ENCODE results near the gene DHCR7. TPM values are rescaled to one million over a fixed set of nuclear protein-coding genes. Genes with fewer than 3 reads are reported as not detected.

The DHCR7 gene
- total RNA-seq, 2 donors from 2014 or later = 87.7 to 130 TPM

- H3K36me3 ChIP-seq (ENCODE audit: control insufficient read depth, insufficient read depth, low read length) = no peaks in the 10 kb centered on the region
- DNase-seq = no peak
- H3K4me1 ChIP-seq (ENCODE audit: control insufficient read depth, insufficient read depth, low read length) = no peaks in the 10 kb centered on the region
- WGBS, 2 experiments (ENCODE audit: insufficient coverage in 1 of 2, insufficient read length in 1 of 2) = 79% methylated on average over 15 of the region's 15 CpGs
- no peaks in the 10 kb centered on the region for H3K4me1 Mint-ChIP-seq
- no peak overlapping the region for H3K27ac Mint-ChIP-seq
- no peaks in the 10 kb centered on the region for H3K9me3 ChIP-seq (ENCODE audit: control insufficient read depth, low read length)
- no peak for TF ChIP-seq CTCF (conservative IDR thresholded peaks at IDR 0.05)
- peaks cover 18% of the 10 kb centered on the region for H3K27me3 Mint-ChIP-seq (ENCODE audit: insufficient read depth)
- no peaks in the 10 kb centered on the region for H3K36me3 Mint-ChIP-seq (ENCODE audit: low read depth)
- no peak overlapping the region for H3K9ac ChIP-seq (ENCODE audit: extremely low read depth, low read length, poor library complexity, severe bottlenecking)
- no peak overlapping the region for H3K4me3 Mint-ChIP-seq
- H3K9me3 Mint-ChIP-seq = peaks cover 4% of the 10 kb centered on the region
- no peak overlapping the region for H3K4me3 ChIP-seq (ENCODE audit: low read length)
- no peak overlapping the region for H3K27ac ChIP-seq (ENCODE audit: low read depth, low read length)
- no peaks in the 10 kb centered on the region for H3K27me3 ChIP-seq (ENCODE audit: control insufficient read depth, insufficient read depth, low read length, poor library complexity, severe bottlenecking)
These were observed 45.3 kb downstream of the DHCR7 start for GRCh38 chr11:71402878-71403277.

GRCh38 chr11:71400216-71400615 is 48.0 kb downstream of the DHCR7 start:
- no peaks in the 10 kb centered on the region for H3K4me1 ChIP-seq (ENCODE audit: control insufficient read depth, insufficient read depth, low read length)
- H3K4me3 ChIP-seq (ENCODE audit: low read length) = no peak overlapping the region
- H3K36me3 Mint-ChIP-seq (ENCODE audit: low read depth) = no peaks in the 10 kb centered on the region
- H3K9me3 ChIP-seq (ENCODE audit: control insufficient read depth, low read length) = no peaks in the 10 kb centered on the region
- H3K27ac ChIP-seq (ENCODE audit: low read depth, low read length) = no peak overlapping the region
- H3K4me3 Mint-ChIP-seq = no peak overlapping the region
- no peak for TF ChIP-seq CTCF (conservative IDR thresholded peaks at IDR 0.05)
- 95 to 100% methylated on average over 4 to 9 of the region's 9 CpGs for WGBS, 2 experiments (ENCODE audit: insufficient coverage in 1 of 2, insufficient read length in 1 of 2)
- H3K4me1 Mint-ChIP-seq = no peaks in the 10 kb centered on the region
- H3K36me3 ChIP-seq (ENCODE audit: control insufficient read depth, insufficient read depth, low read length) = no peaks in the 10 kb centered on the region
- peaks cover 17% of the 10 kb centered on the region for H3K27me3 Mint-ChIP-seq (ENCODE audit: insufficient read depth)
- no peak for DNase-seq
- H3K27me3 ChIP-seq (ENCODE audit: control insufficient read depth, insufficient read depth, low read length, poor library complexity, severe bottlenecking) = no peaks in the 10 kb centered on the region
- H3K27ac Mint-ChIP-seq = no peak overlapping the region
- H3K9ac ChIP-seq (ENCODE audit: extremely low read depth, low read length, poor library complexity, severe bottlenecking) = no peak overlapping the region
- peaks cover 4% of the 10 kb centered on the region for H3K9me3 Mint-ChIP-seq

GRCh38 chr11:71399341-71399740 is 48.9 kb downstream of the DHCR7 start:
- H3K27ac ChIP-seq (ENCODE audit: low read depth, low read length) = no peak overlapping the region
- Mint-ChIP-seq H3K36me3 (ENCODE audit: low read depth) (no peaks in the 10 kb centered on the region), H3K4me3 (no peak overlapping the region), H3K4me1 (no peaks in the 10 kb centered on the region), H3K27me3 (ENCODE audit: insufficient read depth) (peaks cover 10% of the 10 kb centered on the region), H3K9me3 (peaks cover 3% of the 10 kb centered on the region), H3K27ac (no peak overlapping the region)
- TF ChIP-seq CTCF (conservative IDR thresholded peaks at IDR 0.05) = no peak
- H3K27me3 ChIP-seq (ENCODE audit: control insufficient read depth, insufficient read depth, low read length, poor library complexity, severe bottlenecking) = no peaks in the 10 kb centered on the region
- WGBS, 2 experiments (ENCODE audit: insufficient coverage in 1 of 2, insufficient read length in 1 of 2) = 92 to 95% methylated on average over 4 to 7 of the region's 7 CpGs
- H3K36me3 ChIP-seq (ENCODE audit: control insufficient read depth, insufficient read depth, low read length) = no peaks in the 10 kb centered on the region
- no peaks in the 10 kb centered on the region for H3K9me3 ChIP-seq (ENCODE audit: control insufficient read depth, low read length)
- H3K9ac ChIP-seq (ENCODE audit: extremely low read depth, low read length, poor library complexity, severe bottlenecking) = no peak overlapping the region
- no peak for DNase-seq
- no peak overlapping the region for H3K4me3 ChIP-seq (ENCODE audit: low read length)
- no peaks in the 10 kb centered on the region for H3K4me1 ChIP-seq (ENCODE audit: control insufficient read depth, insufficient read depth, low read length)
